Suprapubic skin (tissue), 4 donors: ENCODE data around the gene DIAPH3. TPM values are rescaled to one million over a fixed set of nuclear protein-coding genes. Genes with fewer than 3 reads are reported as not detected.

ENCODE experiments used
- DNase-seq, 2 donors: peaks; one replicate each; pipeline ENCODE4 v3.0.0-alpha.2; 2019; ENCODE audit warnings: low spot score in 2 of 2
- H3K27ac ChIP-seq: fragments of 200-600 bp; sonication (generic); one replicate; pipeline ENCODE4 v1.5.1; 2019
- H3K27me3 ChIP-seq: fragments of 200-600 bp; sonication (generic); one replicate; pipeline ENCODE4 v1.5.1; 2019
- H3K36me3 ChIP-seq: fragments of 200-600 bp; sonication (generic); one replicate; pipeline ENCODE4 v1.5.1; 2019
- H3K4me1 ChIP-seq: fragments of 200-600 bp; sonication (generic); one replicate; pipeline ENCODE4 v1.5.1; 2019
- H3K4me3 ChIP-seq: fragments of 200-600 bp; sonication (generic); one replicate; pipeline ENCODE4 v1.5.1; 2019; ENCODE audit warnings: mild to moderate bottlenecking
- H3K9me3 ChIP-seq: fragments of 200-600 bp; sonication (generic); one replicate; pipeline ENCODE4 v1.5.1; 2019
- EP300 ChIP-seq: sonication (generic); formaldehyde crosslinking; IDR thresholded peaks from one replicate; pipeline ENCODE4 v1.6.1; 2017; ENCODE audit warnings: antibody characterized with exemption
- POLR2A ChIP-seq, 2 donors: fragments of 450-650 bp; IDR thresholded peaks; one replicate each; pipeline ENCODE4 v1.6.1; 2017; ENCODE audit warnings: antibody characterized with exemption in 2 of 2, mild to moderate bottlenecking in 2 of 2, moderate library complexity in 2 of 2
- POLR2AphosphoS5 ChIP-seq, 3 donors: sonication (generic); formaldehyde crosslinking; IDR thresholded peaks; one replicate each; pipeline ENCODE4 v1.6.1; 2017; ENCODE audit warnings: antibody characterized with exemption in 3 of 3
- WGBS: methylation state at CpG from one replicate; pipeline ENCODE4 v1.1.5; 2018; 5-methylcytosine and 5-hydroxymethylcytosine counted together
- total RNA-seq, 4 donors: library from RNA; depleted of rRNA; stranded (reverse); fragments of >200 nt; gene quantifications; one replicate each; pipeline ENCODE4 v1.1.0, GENCODE V29; 2016
- TF ChIP-seq, protein P1 (sequence below), 2 donors: fragments of 200-600 bp in 1 of 2; fragments of 450-650 bp in 1 of 2; sonication (generic) in 1 of 2; IDR thresholded peaks; one replicate each; pipeline ENCODE4 v1.5.1; 2016 to 2019; ENCODE audit warnings: antibody characterized with exemption in 2 of 2, mild to moderate bottlenecking in 1 of 2, moderate library complexity in 1 of 2

The DIAPH3 gene
- total RNA-seq, 4 donors from 2014 or later = 0.93 to 3.0 (median 2.3) TPM

GRCh38 chr13:59957438-59957837, 206.3 kb downstream of the DIAPH3 start:
- Histone ChIP-seq H3K36me3 (no peaks in the 10 kb centered on the region), H3K4me3 (no peak overlapping the region), H3K27me3 (no peaks in the 10 kb centered on the region), H3K4me1 (no peaks in the 10 kb centered on the region), H3K27ac (no peak overlapping the region), H3K9me3 (peaks cover 3% of the 10 kb centered on the region)
- no peak for DNase-seq
- 92% methylated on average over 2 of the region's 2 CpGs for WGBS
- TF ChIP-seq POLR2AphosphoS5 (IDR thresholded peaks at IDR 0.05) (no peak), EP300 (no peak), POLR2A (IDR thresholded peaks at IDR 0.05) (no peak)
- TF ChIP-seq, protein P1, sequence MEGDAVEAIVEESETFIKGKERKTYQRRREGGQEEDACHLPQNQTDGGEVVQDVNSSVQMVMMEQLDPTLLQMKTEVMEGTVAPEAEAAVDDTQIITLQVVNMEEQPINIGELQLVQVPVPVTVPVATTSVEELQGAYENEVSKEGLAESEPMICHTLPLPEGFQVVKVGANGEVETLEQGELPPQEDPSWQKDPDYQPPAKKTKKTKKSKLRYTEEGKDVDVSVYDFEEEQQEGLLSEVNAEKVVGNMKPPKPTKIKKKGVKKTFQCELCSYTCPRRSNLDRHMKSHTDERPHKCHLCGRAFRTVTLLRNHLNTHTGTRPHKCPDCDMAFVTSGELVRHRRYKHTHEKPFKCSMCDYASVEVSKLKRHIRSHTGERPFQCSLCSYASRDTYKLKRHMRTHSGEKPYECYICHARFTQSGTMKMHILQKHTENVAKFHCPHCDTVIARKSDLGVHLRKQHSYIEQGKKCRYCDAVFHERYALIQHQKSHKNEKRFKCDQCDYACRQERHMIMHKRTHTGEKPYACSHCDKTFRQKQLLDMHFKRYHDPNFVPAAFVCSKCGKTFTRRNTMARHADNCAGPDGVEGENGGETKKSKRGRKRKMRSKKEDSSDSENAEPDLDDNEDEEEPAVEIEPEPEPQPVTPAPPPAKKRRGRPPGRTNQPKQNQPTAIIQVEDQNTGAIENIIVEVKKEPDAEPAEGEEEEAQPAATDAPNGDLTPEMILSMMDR (IDR thresholded peaks at IDR 0.05) = no peak

DNA sequence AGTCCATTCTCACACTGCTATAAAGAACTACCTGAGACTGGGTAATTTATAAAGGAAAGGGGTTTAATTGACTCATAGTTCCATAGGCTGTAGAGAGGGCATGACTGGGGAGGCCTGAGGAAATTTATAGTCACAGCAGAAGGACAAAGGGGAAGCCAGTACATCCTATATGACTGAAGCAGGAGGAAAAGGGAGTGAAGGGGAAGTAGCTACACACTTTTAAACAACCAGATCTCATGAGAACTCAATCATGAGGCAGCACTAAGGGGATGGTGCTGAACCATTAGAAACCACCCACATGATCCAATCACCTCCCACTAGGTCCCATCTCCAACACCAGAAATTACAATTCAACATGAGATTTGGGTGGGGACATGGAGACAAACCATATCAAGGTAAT, 209.1 kb downstream of the DIAPH3 start:
- no peak overlapping the region for H3K4me3 ChIP-seq
- H3K27me3 ChIP-seq = no peaks in the 10 kb centered on the region
- TF ChIP-seq, protein P1 (IDR thresholded peaks at IDR 0.05) = no peak
- no peak for TF ChIP-seq POLR2A (IDR thresholded peaks at IDR 0.05)
- no peak for TF ChIP-seq EP300
- no peak for TF ChIP-seq POLR2AphosphoS5 (IDR thresholded peaks at IDR 0.05)
- H3K4me1 ChIP-seq = no peaks in the 10 kb centered on the region
- peaks cover 3% of the 10 kb centered on the region for H3K9me3 ChIP-seq
- DNase-seq = no peak
- no peak overlapping the region for H3K27ac ChIP-seq
- H3K36me3 ChIP-seq = no peaks in the 10 kb centered on the region

DNA sequence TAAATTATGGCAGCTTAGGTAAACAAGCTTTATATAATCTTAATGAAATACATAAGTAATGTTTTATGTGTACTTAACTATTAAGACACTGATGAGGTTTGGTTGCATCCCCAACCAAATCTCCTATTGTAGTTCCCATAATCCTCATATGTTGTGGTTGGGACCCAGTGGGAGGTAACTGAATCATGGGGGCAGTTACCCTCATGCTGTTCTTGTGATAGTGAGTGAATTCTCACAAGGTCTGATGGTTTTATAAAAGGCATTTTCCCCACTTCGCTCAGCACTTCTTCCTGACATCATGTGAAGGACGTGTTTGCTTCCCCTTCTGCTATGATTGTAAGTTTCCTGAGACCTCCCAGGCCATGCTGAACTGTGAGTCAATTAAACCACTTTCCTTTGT, 212.7 kb downstream of the DIAPH3 start:
- Histone ChIP-seq H3K4me1 (no peaks in the 10 kb centered on the region), H3K9me3 (peaks cover 2% of the 10 kb centered on the region), H3K27ac (no peak overlapping the region), H3K27me3 (no peaks in the 10 kb centered on the region), H3K4me3 (no peak overlapping the region), H3K36me3 (no peaks in the 10 kb centered on the region)
- 88% methylated on average over 2 of the region's 2 CpGs for WGBS
- no peak for TF ChIP-seq EP300
- TF ChIP-seq POLR2AphosphoS5 (IDR thresholded peaks at IDR 0.05) = no peak
- TF ChIP-seq, protein P1 (IDR thresholded peaks at IDR 0.05) = no peak
- DNase-seq = no peak

GRCh38 chr13:59950266-59950665, 213.5 kb downstream of the DIAPH3 start:
- Histone ChIP-seq H3K4me1 (no peaks in the 10 kb centered on the region), H3K27me3 (no peaks in the 10 kb centered on the region), H3K36me3 (no peaks in the 10 kb centered on the region), H3K9me3 (no peaks in the 10 kb centered on the region), H3K27ac (no peak overlapping the region), H3K4me3 (no peak overlapping the region)
- TF ChIP-seq POLR2AphosphoS5 (IDR thresholded peaks at IDR 0.05) (no peak), EP300 (no peak), POLR2A (IDR thresholded peaks at IDR 0.05) (no peak)
- TF ChIP-seq, protein P1 (IDR thresholded peaks at IDR 0.05) = no peak
- no peak for DNase-seq
- WGBS = 88% methylated on average over 2 of the region's 2 CpGs

DNA sequence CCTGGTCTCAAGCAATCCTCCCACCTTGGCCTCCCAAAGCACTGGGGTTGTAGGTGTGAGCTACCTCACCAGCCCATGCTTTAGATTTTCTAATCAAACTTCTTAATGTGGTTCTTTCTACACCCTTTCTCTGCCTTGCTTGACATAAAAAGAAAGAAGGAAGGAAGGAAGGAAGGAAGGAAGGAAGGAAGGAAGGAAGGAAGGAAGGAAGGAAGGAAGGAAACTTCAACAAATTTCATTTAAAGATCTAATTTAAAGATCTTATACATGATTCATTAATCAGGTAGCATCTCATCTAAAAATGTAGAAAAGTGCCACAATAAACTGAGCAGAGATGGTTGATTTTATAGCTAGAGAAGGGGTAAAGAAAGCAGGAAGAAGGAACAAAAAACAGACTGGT, 215.0 kb downstream of the DIAPH3 start:
- TF ChIP-seq POLR2A (IDR thresholded peaks at IDR 0.05) (no peak), POLR2AphosphoS5 (IDR thresholded peaks at IDR 0.05) (no peak), EP300 (no peak)
- TF ChIP-seq, protein P1 (IDR thresholded peaks at IDR 0.05) = no peak
- H3K4me1 ChIP-seq = no peaks in the 10 kb centered on the region
- no peak for DNase-seq
- no peaks in the 10 kb centered on the region for H3K36me3 ChIP-seq
- no peak overlapping the region for H3K27ac ChIP-seq
- no peaks in the 10 kb centered on the region for H3K27me3 ChIP-seq
- H3K9me3 ChIP-seq = no peaks in the 10 kb centered on the region
- H3K4me3 ChIP-seq = no peak overlapping the region
